Mesodermal cell (in vitro differentiated cells): Measurements from ENCODE around the gene RBM20.
"Not testable (repeated sequence)": the region's sequence is repeated elsewhere in the genome, so short reads cannot be mapped to it uniquely, and the experiment has no call there.

Source experiments
- H3K27ac ChIP-seq: 2 replicates; pipeline ENCODE4 v1.7.0; 2013; ENCODE audit warnings: mild to moderate bottlenecking, low read depth, low read length, moderate library complexity; ENCODE audit not compliant: severe bottlenecking
- H3K36me3 ChIP-seq: 2 replicates; pipeline ENCODE4 v1.7.1; 2013; ENCODE audit warnings: mild to moderate bottlenecking, low read length, moderate library complexity; ENCODE audit not compliant: control insufficient read depth, insufficient read depth
- H3K4me1 ChIP-seq: one replicate; pipeline ENCODE4 v1.7.1; 2013; ENCODE audit warnings: mild to moderate bottlenecking, low read length; ENCODE audit not compliant: insufficient read depth, control insufficient read depth, poor library complexity, severe bottlenecking
- H3K4me3 ChIP-seq: 2 replicates; pipeline ENCODE4 v1.7.0; 2013; ENCODE audit warnings: low read length, control low read depth, mild to moderate bottlenecking; ENCODE audit not compliant: insufficient read depth, poor library complexity, severe bottlenecking; ENCODE audit errors: extremely low read depth
- H3K9me3 ChIP-seq: 2 replicates; pipeline ENCODE4 v1.7.1; 2013; ENCODE audit warnings: mild to moderate bottlenecking, low read length, moderate library complexity; ENCODE audit not compliant: control insufficient read depth
- WGBS, 2 experiments: methylation state at CpG; one replicate each; pipeline ENCODE4 v1.1.5; 2013; ENCODE audit warnings: missing lambda C conversion rate in 2 of 2; ENCODE audit not compliant: insufficient coverage in 2 of 2; 5-methylcytosine and 5-hydroxymethylcytosine counted together

The RBM20 gene

DNA sequence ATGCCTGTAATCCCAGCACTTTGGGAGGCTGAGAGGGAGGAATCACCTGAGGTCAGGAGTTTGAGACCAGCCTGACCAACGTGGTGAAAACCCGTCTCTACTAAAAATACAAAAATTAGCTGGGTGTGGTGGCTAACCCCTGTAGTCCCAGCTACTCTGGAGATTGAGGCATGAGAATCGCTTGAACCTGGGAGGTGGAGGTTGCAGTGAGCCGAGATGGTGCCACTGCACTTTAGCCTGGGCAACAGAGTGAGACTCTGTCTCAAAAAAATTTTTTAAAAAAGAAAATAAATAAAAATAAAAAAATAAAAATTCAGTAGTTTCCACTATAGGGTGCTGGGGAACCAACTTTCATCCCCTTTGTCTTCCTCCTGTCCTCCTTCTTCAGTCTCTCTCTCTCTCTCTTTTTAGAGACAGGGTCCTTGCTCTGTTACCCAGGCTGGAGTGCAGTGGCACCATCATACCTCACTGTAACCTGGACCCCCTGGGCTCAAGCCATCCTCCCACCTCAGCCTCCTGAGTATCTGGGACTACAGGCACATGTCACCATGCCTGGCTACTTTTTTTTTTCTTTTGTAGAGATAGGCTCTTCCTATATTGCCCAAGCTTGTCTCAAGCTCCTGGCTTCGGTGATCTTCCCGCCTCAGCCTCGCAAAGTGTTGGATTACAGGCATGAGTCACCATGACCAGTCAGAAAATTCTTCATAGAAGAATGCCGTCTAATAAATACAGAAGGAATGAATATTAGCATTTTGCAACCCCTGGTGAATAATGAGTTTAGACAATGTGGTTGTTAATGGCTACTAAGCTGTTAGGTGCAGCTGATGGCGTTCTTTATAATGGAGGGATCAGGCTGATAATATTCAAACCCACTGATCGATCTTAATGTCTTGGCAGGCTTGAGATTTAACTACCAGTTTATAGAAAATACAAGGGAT is 20.6 kb downstream of the RBM20 start:
- Histone ChIP-seq H3K9me3 (no peaks in the 10 kb centered on the region), H3K4me1 (peaks cover 21% of the 10 kb centered on the region), H3K27ac (peak overlapping the region; percentile 45), H3K36me3 (no peaks in the 10 kb centered on the region), H3K4me3 (no peak overlapping the region)
- WGBS, 2 experiments = 82 to 83% methylated on average over 3 to 7 of the region's 10 CpGs

DNA sequence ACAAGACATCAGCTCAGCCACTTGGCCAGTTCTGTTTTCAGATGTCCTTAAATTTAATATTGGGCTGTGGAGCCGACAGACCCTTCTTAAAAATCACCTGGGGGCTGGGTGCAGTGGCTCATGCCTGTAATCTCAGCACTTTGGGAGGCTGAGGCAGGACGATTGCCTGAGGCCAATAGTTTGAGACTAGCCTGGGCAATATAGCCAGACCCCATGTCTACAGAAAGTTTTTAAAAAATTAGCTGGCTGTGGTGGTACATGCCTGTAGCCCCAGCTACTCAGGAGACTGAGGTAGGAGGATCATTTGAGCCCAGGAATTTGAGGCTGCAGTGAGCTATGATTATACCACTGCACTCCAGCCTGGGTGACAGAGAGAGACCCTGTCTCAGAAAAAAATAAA is 22.1 kb downstream of the RBM20 start:
- not testable (repeated sequence) for H3K36me3 ChIP-seq, H3K27ac ChIP-seq, H3K4me3 ChIP-seq, H3K9me3 ChIP-seq
- 33% methylated on average over 2 of the region's 2 CpGs; no CpG with 5 or more reads in 1 of the 2 experiments for WGBS, 2 experiments
- H3K4me1 ChIP-seq = peaks cover 21% of the 10 kb centered on the region

DNA sequence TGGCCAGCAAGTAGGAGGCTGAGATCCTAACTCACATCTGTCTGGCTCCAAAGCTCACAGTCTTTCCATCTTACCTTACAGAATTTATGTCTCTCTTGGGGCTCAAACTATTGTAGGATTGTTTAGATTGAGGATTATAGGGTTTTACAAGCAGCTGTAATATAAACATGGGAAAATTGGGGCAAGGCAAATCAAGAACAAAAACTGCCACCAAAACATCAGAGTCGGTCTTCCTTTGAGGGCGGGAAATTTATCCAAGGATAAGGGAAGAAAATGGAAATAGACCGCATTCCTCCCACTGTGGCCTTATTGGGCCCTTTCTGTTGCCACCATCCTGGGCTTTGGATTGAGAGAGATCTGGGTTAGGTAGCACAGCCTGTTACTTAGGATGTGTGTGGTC is 22.5 kb downstream of the RBM20 start:
- Histone ChIP-seq H3K27ac (no peak overlapping the region), H3K9me3 (no peaks in the 10 kb centered on the region), H3K36me3 (no peaks in the 10 kb centered on the region), H3K4me3 (no peak overlapping the region), H3K4me1 (peaks cover 21% of the 10 kb centered on the region)
- 94 to 100% methylated on average over 2 to 3 of the region's 3 CpGs for WGBS, 2 experiments

DNA sequence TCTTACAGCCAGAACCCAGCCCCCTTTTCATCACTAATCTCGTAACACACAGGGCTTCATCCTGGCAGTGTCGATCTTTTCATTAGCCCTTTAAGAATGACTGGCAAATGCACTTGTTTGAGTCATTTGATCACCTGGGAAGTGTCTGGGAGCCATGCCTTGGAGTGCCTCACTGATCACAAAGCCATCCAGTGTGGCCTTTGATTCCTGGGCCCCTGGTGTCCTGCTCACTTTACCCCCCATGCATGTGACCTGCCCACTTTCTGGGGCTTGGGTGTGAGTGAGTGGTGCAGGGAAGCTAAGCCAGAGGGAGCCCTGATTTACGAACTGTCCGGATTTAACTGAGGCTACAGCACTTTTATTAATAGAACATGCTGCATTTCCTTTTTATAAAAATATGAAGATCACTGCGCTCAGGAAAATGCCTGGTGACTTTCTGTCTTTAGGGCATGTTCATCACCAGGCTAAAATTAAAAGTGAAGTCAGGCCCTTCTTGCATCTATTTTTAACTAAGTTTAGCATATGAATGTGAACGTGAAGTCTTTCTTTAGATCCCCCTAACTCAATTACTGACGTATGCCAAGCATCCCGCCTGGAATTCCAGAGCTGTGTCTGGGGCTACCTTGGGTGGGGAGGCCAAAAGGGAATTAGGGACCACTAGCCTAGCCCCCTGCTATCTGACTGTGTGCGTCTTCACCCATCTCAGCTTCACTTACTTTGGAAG is 23.6 kb downstream of the RBM20 start:
- H3K27ac ChIP-seq = no peak overlapping the region
- H3K36me3 ChIP-seq = no peaks in the 10 kb centered on the region
- WGBS, 2 experiments = 21 to 43% methylated on average over 3 to 4 of the region's 9 CpGs
- no peak overlapping the region for H3K4me3 ChIP-seq
- peaks cover 21% of the 10 kb centered on the region for H3K4me1 ChIP-seq
- no peaks in the 10 kb centered on the region for H3K9me3 ChIP-seq

DNA sequence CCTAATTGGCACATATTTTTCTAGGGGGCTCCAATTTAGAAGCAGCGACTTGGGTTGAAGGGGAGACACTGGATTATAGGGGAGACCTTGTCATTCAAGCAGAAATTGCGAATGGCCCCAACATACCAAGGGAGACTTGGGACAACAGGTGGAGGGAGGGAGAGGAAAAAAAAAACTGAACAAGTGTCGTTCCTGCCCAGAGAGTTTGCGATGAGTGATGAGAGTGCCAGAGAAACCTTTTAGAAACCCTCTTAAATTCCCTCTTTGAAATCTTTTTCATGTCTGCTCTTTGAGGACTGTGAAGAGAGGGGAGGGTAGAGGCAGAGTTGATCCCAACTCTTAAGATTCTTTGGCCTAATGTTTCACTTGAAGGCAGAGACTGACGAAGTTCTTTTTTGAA is 24.3 kb downstream of the RBM20 start:
- Histone ChIP-seq H3K36me3 (no peaks in the 10 kb centered on the region), H3K9me3 (no peaks in the 10 kb centered on the region), H3K4me3 (no peak overlapping the region), H3K27ac (no peak overlapping the region), H3K4me1 (peaks cover 21% of the 10 kb centered on the region)
- WGBS, 2 experiments = 13 to 34% methylated on average over 2 of the region's 5 CpGs

- 70 to 76% methylated on average over 3 to 4 of the region's 6 CpGs for WGBS, 2 experiments
- H3K9me3 ChIP-seq = no peaks in the 10 kb centered on the region
- H3K4me3 ChIP-seq = no peak overlapping the region
- H3K27ac ChIP-seq = no peak overlapping the region
- peaks cover 17% of the 10 kb centered on the region for H3K4me1 ChIP-seq
- no peaks in the 10 kb centered on the region for H3K36me3 ChIP-seq
These were observed 26.2 kb downstream of the RBM20 start for GRCh38 chr10:110670335-110670734.

GRCh38 chr10:110671788-110672579 is 27.8 kb downstream of the RBM20 start:
- no peak overlapping the region for H3K27ac ChIP-seq
- peak overlapping the region; percentile 54 for H3K4me3 ChIP-seq
- no peaks in the 10 kb centered on the region for H3K36me3 ChIP-seq
- WGBS, 2 experiments = 1 to 2% methylated on average over 31 to 44 of the region's 47 CpGs
- H3K9me3 ChIP-seq = no peaks in the 10 kb centered on the region
- H3K4me1 ChIP-seq = peaks cover 16% of the 10 kb centered on the region

DNA sequence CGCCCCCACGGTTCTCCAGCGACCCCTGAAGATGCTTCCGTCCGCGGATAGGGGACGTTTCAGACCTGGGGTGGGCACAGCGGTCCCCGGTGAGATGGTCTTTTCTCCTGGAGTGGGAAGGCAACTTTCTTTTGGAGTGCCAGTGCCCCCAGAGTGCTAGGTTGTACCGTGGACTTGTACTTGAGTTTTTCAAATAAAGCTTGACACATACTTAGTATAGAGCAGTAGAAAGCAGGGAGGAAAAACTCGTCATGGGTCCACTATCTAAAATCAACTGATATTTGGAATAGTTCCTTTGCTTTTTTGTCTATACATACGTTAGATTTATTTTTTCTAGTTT is 28.4 kb downstream of the RBM20 start:
- no peaks in the 10 kb centered on the region for H3K36me3 ChIP-seq
- 0 to 40% methylated on average over 1 to 8 of the region's 12 CpGs for WGBS, 2 experiments
- no peaks in the 10 kb centered on the region for H3K9me3 ChIP-seq
- H3K27ac ChIP-seq = no peak overlapping the region
- H3K4me1 ChIP-seq = peaks cover 13% of the 10 kb centered on the region
- H3K4me3 ChIP-seq = peak overlapping the region; percentile 54

- no peaks in the 10 kb centered on the region for H3K36me3 ChIP-seq
- no peaks in the 10 kb centered on the region for H3K9me3 ChIP-seq
- 67 to 75% methylated on average over 4 of the region's 6 CpGs for WGBS, 2 experiments
- H3K27ac ChIP-seq = no peak overlapping the region
- no peak overlapping the region for H3K4me3 ChIP-seq
- H3K4me1 ChIP-seq = no peaks in the 10 kb centered on the region
These were observed 31.9 kb downstream of the RBM20 start for GRCh38 chr10:110676016-110676415.

DNA sequence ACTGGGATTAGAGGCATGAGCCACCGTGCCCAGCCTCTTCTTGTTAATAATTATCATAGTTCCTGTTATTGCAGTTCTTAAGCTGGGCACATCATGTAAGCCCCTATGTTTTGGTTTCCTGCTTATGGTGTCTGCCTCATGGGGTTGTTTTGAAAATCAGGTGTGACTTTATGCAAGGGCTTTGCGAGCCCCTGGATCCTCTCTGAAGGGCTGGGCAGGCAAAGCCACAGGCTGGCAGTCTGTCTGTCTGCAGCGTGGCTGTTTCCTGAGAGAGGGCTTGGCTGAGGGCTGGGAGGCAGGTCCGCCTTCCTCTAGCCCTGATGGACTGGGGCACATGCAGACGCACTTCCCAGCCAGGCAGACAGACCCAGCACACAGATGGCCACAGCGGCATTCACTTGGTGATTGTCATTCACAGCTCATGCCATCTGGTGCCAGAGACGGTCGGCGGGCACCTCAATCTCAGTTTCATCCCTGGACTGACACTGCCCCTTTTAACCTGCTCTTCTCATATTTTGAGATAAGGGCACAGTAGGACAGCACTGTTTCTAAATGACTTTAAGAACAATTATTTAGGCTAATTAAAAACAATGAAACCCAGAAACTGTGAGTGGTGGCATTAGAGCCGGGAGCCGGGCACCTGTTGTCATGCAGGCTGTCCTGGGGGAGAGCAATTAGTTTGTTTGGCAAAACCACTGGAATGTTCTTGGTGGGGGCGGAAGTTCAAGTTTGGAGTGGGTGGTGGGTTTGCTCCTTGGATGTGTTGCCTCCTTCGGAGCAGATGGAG is 35.5 kb downstream of the RBM20 start:
- no peak overlapping the region for H3K27ac ChIP-seq
- no peaks in the 10 kb centered on the region for H3K4me1 ChIP-seq
- 80 to 81% methylated on average over 9 to 12 of the region's 13 CpGs for WGBS, 2 experiments
- H3K9me3 ChIP-seq = no peaks in the 10 kb centered on the region
- no peak overlapping the region for H3K4me3 ChIP-seq
- no peaks in the 10 kb centered on the region for H3K36me3 ChIP-seq
